DOHH2 (cell line): Measurements from ENCODE around the gene TLX3.

ENCODE experiments used
- CTCF ChIP-seq: fragments of 200-600 bp; sonication (generic); IDR thresholded peaks from one replicate; pipeline ENCODE4 v1.5.1; 2014; ENCODE audit warnings: antibody characterized with exemption, mild to moderate bottlenecking, low read depth, low read length; ENCODE audit not compliant: poor library complexity, severe bottlenecking
- EZH2phosphoT487 ChIP-seq: fragments of 200-600 bp; sonication (generic); IDR thresholded peaks from 2 replicates; pipeline ENCODE4 v1.6.1; 2017; ENCODE audit warnings: borderline replicate concordance, mild to moderate bottlenecking, antibody characterized with exemption, low read length, moderate library complexity, mixed read lengths

- no peak for TF ChIP-seq CTCF
- TF ChIP-seq EZH2phosphoT487: no peak
Observed at GRCh38 chr5:171310212-171310818, 1.3 kb downstream of the TLX3 start.
